Measurements from ENCODE around the gene GRAMD2A. TPM values are rescaled to one million over a fixed set of nuclear protein-coding genes. Genes with fewer than 3 reads are reported as not detected.

Gene GRAMD2A
- total and polyA plus RNA-seq, 10 of the 15 experiments (the other 5 are each of a cell fraction or from before 2014, with no cell fraction given), result 0.02 to 0.35 TPM; not detected in 8

- POLR2A ChIA-PET, result no interaction called here
- peaks cover 12% of the 10 kb centered on the region; the same call in 1 of the 2 replicates for H3K4me1 ChIP-seq (ENCODE audit: control insufficient read depth, insufficient read depth, low read length)
- ATAC-seq (no peak), FAIRE-seq (no peak), DNase-seq (ENCODE audit: low read depth, low spot score) (no peak)
- H3K79me2 ChIP-seq (ENCODE audit: control insufficient read depth, insufficient read depth, low read length), result peaks cover 20% of the 10 kb centered on the region
- no peak overlapping the region for H3K27ac ChIP-seq (ENCODE audit: control insufficient read depth, insufficient read depth)
- H3K36me3 ChIP-seq (ENCODE audit: control insufficient read depth in 2 of 2, insufficient read depth in 2 of 2, low read length in 1 of 2), result no peaks in the 10 kb centered on the region
- in situ Hi-C loops (cut with MboI) (no loop called here), intact Hi-C loops (cut with micrococcal nuclease; ENCODE audit: unreplicated experiment) (no loop called here)
- CTCF ChIA-PET, result interaction anchor here (0.7 kb wide), 1 partner anchor 35 kb away, joined by 3 read pairs; no protein-coding TSS in a partner anchor
- H3K9ac ChIP-seq (ENCODE audit: control insufficient read depth, insufficient read depth, low read length), result no peak overlapping the region
- no peaks in the 10 kb centered on the region for H4K20me1 ChIP-seq (ENCODE audit: control insufficient read depth, insufficient read depth)
- H3K4me3 ChIP-seq, result no peak overlapping the region
- SMC1A ChIA-PET (ENCODE audit: uncharacterized antibody, unreplicated experiment), result no interaction called here
- RAD21 ChIA-PET (ENCODE audit: unreplicated experiment), result no interaction called here
- no peak overlapping the region for H2AFZ ChIP-seq (ENCODE audit: control insufficient read depth, low read depth, low read length)
- 80% methylated on average over 4 of the region's 4 CpGs for WGBS (ENCODE audit: insufficient coverage, insufficient replicate concordance, low lambda C conversion rate, missing lambda C conversion rate)
- H3K4me2 ChIP-seq (ENCODE audit: control insufficient read depth, insufficient read depth), result no peak overlapping the region
- no peaks in the 10 kb centered on the region for H3K27me3 ChIP-seq (replicated peaks in 1 of 2; ENCODE audit: control insufficient read depth in 2 of 2, insufficient read depth in 2 of 2, low read length in 1 of 2)
- no peaks in the 10 kb centered on the region for H3K9me3 ChIP-seq (replicated peaks; ENCODE audit: control insufficient read depth, insufficient read depth, low read length)
- BruUV-seq (replicated peaks), result no TSS peak
- TF ChIP-seq YY1 (IDR thresholded peaks at IDR 0.05; ENCODE audit: low read depth, low read length) (no peak), JUND (IDR thresholded peaks at IDR 0.05; ENCODE audit: low read depth, low read length) (no peak), POLR2AphosphoS5 (IDR thresholded peaks at IDR 0.05; ENCODE audit: low read length) (no peak), MAX (IDR thresholded peaks at IDR 0.05; ENCODE audit: low read depth, low read length) (no peak), E2F8 (IDR thresholded peaks at IDR 0.05; ENCODE audit: low read depth, partially characterized antibody) (no peak), NFYB (IDR thresholded peaks at IDR 0.05; ENCODE audit: insufficient read depth, low read depth, low read length) (no peak), EZH2 (IDR thresholded peaks at IDR 0.05; ENCODE audit: borderline replicate concordance, control insufficient read depth, low read depth, low read length) (no peak), ESRRA (IDR thresholded peaks at IDR 0.05; ENCODE audit: low read length) (no peak), CTCF (IDR thresholded peaks at IDR 0.05 in 2 of 3, conservative IDR thresholded peaks at IDR 0.05 in 1 of 3; ENCODE audit: control insufficient read depth in 2 of 3, extremely low read depth in 1 of 3, insufficient read depth in 1 of 3, low read depth in 3 of 3, low read length in 3 of 3) (no peak), POLR2AphosphoS2 (IDR thresholded peaks at IDR 0.05; ENCODE audit: low read depth, low read length) (no peak), EGR1 (IDR thresholded peaks at IDR 0.05; ENCODE audit: borderline replicate concordance in 1 of 2, low read depth in 2 of 2, low read length in 2 of 2) (no peak), CUX1 (IDR thresholded peaks at IDR 0.05; ENCODE audit: insufficient replicate concordance, low read depth, low read length) (no peak), IKZF2 (IDR thresholded peaks at IDR 0.05) (no peak), SRF (IDR thresholded peaks at IDR 0.05; ENCODE audit: low read depth in 2 of 2, low read length in 2 of 2) (no peak)
Observed at GRCh38 chr15:72235298-72235697, 37.7 kb upstream of the GRAMD2A start.
